ENCODE measurements around the gene TIPARP.

DNA sequence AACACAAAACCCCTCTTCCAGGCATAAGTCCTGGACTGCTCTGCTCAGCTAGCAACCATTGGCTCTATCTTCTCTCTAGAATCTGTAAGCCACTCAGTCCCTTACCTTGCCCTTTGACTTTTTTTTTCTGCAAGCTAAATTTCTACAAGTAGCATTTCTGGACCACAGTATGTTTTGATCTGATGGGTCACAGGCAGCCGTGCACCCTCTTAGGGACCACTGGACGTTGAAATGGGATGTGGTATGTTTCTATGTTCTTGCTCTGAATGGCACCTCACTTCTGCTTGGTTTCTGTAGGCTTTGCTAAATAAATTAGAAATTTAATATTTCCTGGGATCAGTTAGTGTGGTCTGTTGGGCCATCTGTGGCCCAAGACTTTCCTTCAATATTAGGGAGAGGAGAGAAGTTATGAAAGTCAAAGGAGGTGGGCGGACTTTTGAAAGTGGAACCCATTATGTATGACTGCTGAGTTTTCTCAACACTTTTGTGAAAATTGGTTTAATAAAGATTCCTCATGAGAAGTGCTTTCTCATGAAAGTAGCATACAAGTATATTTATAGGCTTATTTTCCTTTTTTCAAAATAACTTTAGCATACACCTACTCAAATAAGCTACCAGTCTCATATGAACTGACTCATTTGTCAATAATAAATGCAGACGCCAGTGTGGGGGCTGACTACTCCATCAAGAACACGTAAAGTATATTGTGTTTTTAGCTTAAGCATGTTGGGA is 18.4 kb upstream of the TIPARP start:
- TF ChIP-seq, protein P1, sequence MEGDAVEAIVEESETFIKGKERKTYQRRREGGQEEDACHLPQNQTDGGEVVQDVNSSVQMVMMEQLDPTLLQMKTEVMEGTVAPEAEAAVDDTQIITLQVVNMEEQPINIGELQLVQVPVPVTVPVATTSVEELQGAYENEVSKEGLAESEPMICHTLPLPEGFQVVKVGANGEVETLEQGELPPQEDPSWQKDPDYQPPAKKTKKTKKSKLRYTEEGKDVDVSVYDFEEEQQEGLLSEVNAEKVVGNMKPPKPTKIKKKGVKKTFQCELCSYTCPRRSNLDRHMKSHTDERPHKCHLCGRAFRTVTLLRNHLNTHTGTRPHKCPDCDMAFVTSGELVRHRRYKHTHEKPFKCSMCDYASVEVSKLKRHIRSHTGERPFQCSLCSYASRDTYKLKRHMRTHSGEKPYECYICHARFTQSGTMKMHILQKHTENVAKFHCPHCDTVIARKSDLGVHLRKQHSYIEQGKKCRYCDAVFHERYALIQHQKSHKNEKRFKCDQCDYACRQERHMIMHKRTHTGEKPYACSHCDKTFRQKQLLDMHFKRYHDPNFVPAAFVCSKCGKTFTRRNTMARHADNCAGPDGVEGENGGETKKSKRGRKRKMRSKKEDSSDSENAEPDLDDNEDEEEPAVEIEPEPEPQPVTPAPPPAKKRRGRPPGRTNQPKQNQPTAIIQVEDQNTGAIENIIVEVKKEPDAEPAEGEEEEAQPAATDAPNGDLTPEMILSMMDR (IDR thresholded peaks at IDR 0.05): no peak
- no peak for TF ChIP-seq EP300 (IDR thresholded peaks at IDR 0.05)
